SK-N-SH treated with all-trans-retinoic acid at 6 μM for 48 hours (cell line): Measurements from ENCODE around the gene DEFB108B.
"Not testable (repeated sequence)": the region's sequence is repeated elsewhere in the genome, so short reads cannot be mapped to it uniquely, and the experiment has no call there.

Source experiments
- ARNTL ChIP-seq: fragments of 450-650 bp; formaldehyde crosslinking; IDR thresholded peaks from 2 replicates; pipeline ENCODE4 v1.5.0; 2020; ENCODE audit warnings: low read depth, mild to moderate bottlenecking, moderate library complexity, borderline replicate concordance
- BACH2 ChIP-seq: fragments of 250-450 bp; sonication (Bioruptor Pico); IDR thresholded peaks from 2 replicates; pipeline ENCODE4 v1.9.0; 2021; ENCODE audit warnings: mild to moderate bottlenecking, borderline replicate concordance
- GLIS3 ChIP-seq: fragments of 250-450 bp; sonication (Bioruptor Pico); IDR thresholded peaks from 2 replicates; pipeline ENCODE4 v1.5.0; 2020; ENCODE audit warnings: mild to moderate bottlenecking, moderate library complexity
- ISL1 ChIP-seq: fragments of 250-450 bp; sonication (Bioruptor Pico); IDR thresholded peaks from 2 replicates; pipeline ENCODE4 v2.1.2; 2022; ENCODE audit warnings: mild to moderate bottlenecking, moderate library complexity
- TOX ChIP-seq: fragments of 250-450 bp; sonication (Bioruptor Pico); IDR thresholded peaks from 2 replicates; pipeline ENCODE4 v1.8.0; 2021; ENCODE audit warnings: mild to moderate bottlenecking, moderate library complexity, borderline replicate concordance
- ZFP3 ChIP-seq: fragments of 250-450 bp; sonication (Bioruptor Pico); IDR thresholded peaks from 2 replicates; pipeline ENCODE4 v1.5.0; 2020; ENCODE audit warnings: mild to moderate bottlenecking, moderate library complexity
- ZFP30 ChIP-seq: fragments of 450-650 bp; formaldehyde crosslinking; IDR thresholded peaks from 2 replicates; pipeline ENCODE4 v1.5.0; 2022; ENCODE audit warnings: mild to moderate bottlenecking, moderate library complexity
- TF ChIP-seq, protein P1 (sequence below): fragments of 250-450 bp; sonication (Bioruptor Pico); IDR thresholded peaks from 2 replicates; pipeline ENCODE4 v1.5.1; 2020; ENCODE audit warnings: low read depth, mild to moderate bottlenecking, moderate library complexity
- TF ChIP-seq, protein P2 (sequence below): fragments of 250-450 bp; sonication (Bioruptor Pico); IDR thresholded peaks from 2 replicates; pipeline ENCODE4 v1.5.0; 2020; ENCODE audit warnings: mild to moderate bottlenecking, moderate library complexity

DNA sequence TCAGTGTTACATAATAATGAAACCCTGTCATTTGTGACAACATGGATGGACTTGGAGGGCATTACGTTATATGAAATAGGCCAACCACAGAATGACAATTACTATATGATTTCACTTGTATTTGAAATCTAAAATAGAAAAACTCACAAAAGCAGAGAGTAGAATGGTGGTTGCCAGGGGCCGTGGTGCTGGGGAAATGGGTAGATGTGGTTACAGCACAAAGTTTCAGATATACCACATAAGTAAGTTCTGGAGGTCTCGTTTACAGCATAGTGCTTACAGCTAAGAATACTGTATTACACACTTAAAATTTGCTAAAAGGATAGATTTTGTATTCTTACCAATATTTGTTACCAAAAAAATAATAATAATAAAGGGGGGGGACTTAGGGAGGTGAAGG is 3.3 kb upstream of the DEFB108B start:
- TF ChIP-seq, protein P1, sequence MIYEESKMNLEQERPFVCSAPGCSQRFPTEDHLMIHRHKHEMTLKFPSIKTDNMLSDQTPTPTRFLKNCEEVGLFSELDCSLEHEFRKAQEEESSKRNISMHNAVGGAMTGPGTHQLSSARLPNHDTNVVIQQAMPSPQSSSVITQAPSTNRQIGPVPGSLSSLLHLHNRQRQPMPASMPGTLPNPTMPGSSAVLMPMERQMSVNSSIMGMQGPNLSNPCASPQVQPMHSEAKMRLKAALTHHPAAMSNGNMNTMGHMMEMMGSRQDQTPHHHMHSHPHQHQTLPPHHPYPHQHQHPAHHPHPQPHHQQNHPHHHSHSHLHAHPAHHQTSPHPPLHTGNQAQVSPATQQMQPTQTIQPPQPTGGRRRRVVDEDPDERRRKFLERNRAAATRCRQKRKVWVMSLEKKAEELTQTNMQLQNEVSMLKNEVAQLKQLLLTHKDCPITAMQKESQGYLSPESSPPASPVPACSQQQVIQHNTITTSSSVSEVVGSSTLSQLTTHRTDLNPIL (CRISPR knock-in tag), result not testable (repeated sequence)
- not testable (repeated sequence) for TF ChIP-seq ISL1, BACH2, ZFP3, ARNTL, GLIS3, TOX, ZFP30 (CRISPR knock-in tag)
- TF ChIP-seq, protein P2, sequence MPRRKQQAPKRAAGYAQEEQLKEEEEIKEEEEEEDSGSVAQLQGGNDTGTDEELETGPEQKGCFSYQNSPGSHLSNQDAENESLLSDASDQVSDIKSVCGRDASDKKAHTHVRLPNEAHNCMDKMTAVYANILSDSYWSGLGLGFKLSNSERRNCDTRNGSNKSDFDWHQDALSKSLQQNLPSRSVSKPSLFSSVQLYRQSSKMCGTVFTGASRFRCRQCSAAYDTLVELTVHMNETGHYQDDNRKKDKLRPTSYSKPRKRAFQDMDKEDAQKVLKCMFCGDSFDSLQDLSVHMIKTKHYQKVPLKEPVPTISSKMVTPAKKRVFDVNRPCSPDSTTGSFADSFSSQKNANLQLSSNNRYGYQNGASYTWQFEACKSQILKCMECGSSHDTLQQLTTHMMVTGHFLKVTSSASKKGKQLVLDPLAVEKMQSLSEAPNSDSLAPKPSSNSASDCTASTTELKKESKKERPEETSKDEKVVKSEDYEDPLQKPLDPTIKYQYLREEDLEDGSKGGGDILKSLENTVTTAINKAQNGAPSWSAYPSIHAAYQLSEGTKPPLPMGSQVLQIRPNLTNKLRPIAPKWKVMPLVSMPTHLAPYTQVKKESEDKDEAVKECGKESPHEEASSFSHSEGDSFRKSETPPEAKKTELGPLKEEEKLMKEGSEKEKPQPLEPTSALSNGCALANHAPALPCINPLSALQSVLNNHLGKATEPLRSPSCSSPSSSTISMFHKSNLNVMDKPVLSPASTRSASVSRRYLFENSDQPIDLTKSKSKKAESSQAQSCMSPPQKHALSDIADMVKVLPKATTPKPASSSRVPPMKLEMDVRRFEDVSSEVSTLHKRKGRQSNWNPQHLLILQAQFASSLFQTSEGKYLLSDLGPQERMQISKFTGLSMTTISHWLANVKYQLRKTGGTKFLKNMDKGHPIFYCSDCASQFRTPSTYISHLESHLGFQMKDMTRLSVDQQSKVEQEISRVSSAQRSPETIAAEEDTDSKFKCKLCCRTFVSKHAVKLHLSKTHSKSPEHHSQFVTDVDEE (CRISPR knock-in tag), result not testable (repeated sequence)
